ENCODE measurements around the gene TAC3. TPM values are rescaled to one million over a fixed set of nuclear protein-coding genes. Genes with fewer than 3 reads are reported as not detected.

The TAC3 gene
- total RNA-seq, 1 donor from 2014 or later, result 0.31 TPM

GRCh38 chr12:57005980-57006808, 10.1 kb downstream of the TAC3 start, which contains the start of gene ZBTB39:
ZBTB39 (minus strand) TSS chr12:57006546; CDS start chr12:57004917, 1,629 bp downstream.
- Mint-ChIP-seq H3K36me3 (peaks cover 13% of the 10 kb centered on the region), H3K9me3 (no peaks in the 10 kb centered on the region), H3K4me1 (peaks cover 25% of the 10 kb centered on the region), H3K27ac (peak within 1 kb of the TSS; percentile 90), H3K4me3 (peak within 1 kb of the TSS; percentile 85), H3K27me3 (ENCODE audit: low read depth) (no peaks in the 10 kb centered on the region)
- DNase-seq (ENCODE audit: low spot score in 2 of 2, unreplicated experiment in 2 of 2), result peak; percentile 66 to 75
- TF ChIP-seq, protein P1, sequence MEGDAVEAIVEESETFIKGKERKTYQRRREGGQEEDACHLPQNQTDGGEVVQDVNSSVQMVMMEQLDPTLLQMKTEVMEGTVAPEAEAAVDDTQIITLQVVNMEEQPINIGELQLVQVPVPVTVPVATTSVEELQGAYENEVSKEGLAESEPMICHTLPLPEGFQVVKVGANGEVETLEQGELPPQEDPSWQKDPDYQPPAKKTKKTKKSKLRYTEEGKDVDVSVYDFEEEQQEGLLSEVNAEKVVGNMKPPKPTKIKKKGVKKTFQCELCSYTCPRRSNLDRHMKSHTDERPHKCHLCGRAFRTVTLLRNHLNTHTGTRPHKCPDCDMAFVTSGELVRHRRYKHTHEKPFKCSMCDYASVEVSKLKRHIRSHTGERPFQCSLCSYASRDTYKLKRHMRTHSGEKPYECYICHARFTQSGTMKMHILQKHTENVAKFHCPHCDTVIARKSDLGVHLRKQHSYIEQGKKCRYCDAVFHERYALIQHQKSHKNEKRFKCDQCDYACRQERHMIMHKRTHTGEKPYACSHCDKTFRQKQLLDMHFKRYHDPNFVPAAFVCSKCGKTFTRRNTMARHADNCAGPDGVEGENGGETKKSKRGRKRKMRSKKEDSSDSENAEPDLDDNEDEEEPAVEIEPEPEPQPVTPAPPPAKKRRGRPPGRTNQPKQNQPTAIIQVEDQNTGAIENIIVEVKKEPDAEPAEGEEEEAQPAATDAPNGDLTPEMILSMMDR (IDR thresholded peaks at IDR 0.05; ENCODE audit: unreplicated experiment), result no peak

DNA sequence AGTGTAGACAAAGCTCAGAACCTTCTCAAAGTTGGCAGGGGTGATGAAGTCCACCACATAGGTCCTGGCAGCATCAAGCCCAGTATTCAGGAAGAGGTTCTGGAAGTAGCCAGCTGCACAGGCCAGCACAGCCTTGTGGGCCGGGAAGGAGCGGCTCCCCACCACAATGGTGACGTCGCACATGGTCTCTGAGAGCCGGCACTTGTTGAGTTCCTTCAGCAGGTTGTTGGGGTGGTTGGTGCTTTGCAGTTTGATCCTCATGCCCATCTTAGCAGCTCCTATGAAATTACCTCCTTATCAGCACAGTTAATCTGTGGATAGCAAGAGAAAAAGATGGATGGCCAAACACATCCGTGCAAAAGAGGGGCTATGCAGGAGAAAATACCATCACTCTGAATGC, 11.7 kb downstream of the TAC3 start:
- no peaks in the 10 kb centered on the region for H3K9me3 Mint-ChIP-seq
- peak overlapping the region; percentile 85 for H3K4me3 Mint-ChIP-seq
- no peaks in the 10 kb centered on the region for H3K27me3 Mint-ChIP-seq (ENCODE audit: low read depth)
- no peak overlapping the region for H3K27ac Mint-ChIP-seq
- peaks cover 15% of the 10 kb centered on the region for H3K36me3 Mint-ChIP-seq
- DNase-seq (ENCODE audit: low spot score in 2 of 2, unreplicated experiment in 2 of 2), result no peak
- TF ChIP-seq, protein P1 (IDR thresholded peaks at IDR 0.05; ENCODE audit: unreplicated experiment), result no peak
- peaks cover 25% of the 10 kb centered on the region for H3K4me1 Mint-ChIP-seq

- H3K36me3 Mint-ChIP-seq, result peaks cover 17% of the 10 kb centered on the region
- peaks cover 19% of the 10 kb centered on the region for H3K4me1 Mint-ChIP-seq
- no peak for DNase-seq (ENCODE audit: low spot score in 2 of 2, unreplicated experiment in 2 of 2)
- H3K4me3 Mint-ChIP-seq, result no peak overlapping the region
- TF ChIP-seq, protein P1 (IDR thresholded peaks at IDR 0.05; ENCODE audit: unreplicated experiment), result no peak
- no peaks in the 10 kb centered on the region for H3K9me3 Mint-ChIP-seq
- no peaks in the 10 kb centered on the region for H3K27me3 Mint-ChIP-seq (ENCODE audit: low read depth)
- H3K27ac Mint-ChIP-seq, result no peak overlapping the region
Observed at GRCh38 chr12:57003395-57003794, 12.9 kb downstream of the TAC3 start.

- Mint-ChIP-seq H3K4me1 (peaks cover 11% of the 10 kb centered on the region), H3K4me3 (no peak overlapping the region), H3K9me3 (no peaks in the 10 kb centered on the region), H3K36me3 (peaks cover 17% of the 10 kb centered on the region), H3K27ac (no peak overlapping the region), H3K27me3 (ENCODE audit: low read depth) (no peaks in the 10 kb centered on the region)
- peak; percentile 54 to 66 for DNase-seq (ENCODE audit: low spot score in 2 of 2, unreplicated experiment in 2 of 2)
- TF ChIP-seq, protein P1 (IDR thresholded peaks at IDR 0.05; ENCODE audit: unreplicated experiment), result peak; percentile 81
Observed at GRCh38 chr12:57001448-57001906, 14.9 kb downstream of the TAC3 start.

GRCh38 chr12:57000393-57000792, 15.9 kb downstream of the TAC3 start:
- Mint-ChIP-seq H3K9me3 (no peaks in the 10 kb centered on the region), H3K27me3 (ENCODE audit: low read depth) (no peaks in the 10 kb centered on the region), H3K4me3 (no peak overlapping the region), H3K27ac (no peak overlapping the region), H3K4me1 (peaks cover 7% of the 10 kb centered on the region), H3K36me3 (peaks cover 23% of the 10 kb centered on the region)
- TF ChIP-seq, protein P1 (IDR thresholded peaks at IDR 0.05; ENCODE audit: unreplicated experiment), result no peak
- no peak for DNase-seq (ENCODE audit: low spot score in 2 of 2, unreplicated experiment in 2 of 2)

Measured in mesothelial cell of epicardium (in vitro differentiated cells).